ENCODE data around the gene EFNA5.

- TF ChIP-seq CTCF (IDR thresholded peaks at IDR 0.05 in 2 of 3, conservative IDR thresholded peaks at IDR 0.05 in 1 of 3; ENCODE audit: borderline replicate concordance in 1 of 3, insufficient read depth in 1 of 3, low read depth in 2 of 3, low read length in 2 of 3) = no peak
- TF ChIP-seq ZBTB33 (IDR thresholded peaks at IDR 0.05; ENCODE audit: extremely low read depth, insufficient replicate concordance, low read length) = no peak
- TF ChIP-seq POLR2AphosphoS5 (IDR thresholded peaks at IDR 0.05; ENCODE audit: low read depth, low read length) = no peak
- TF ChIP-seq POLR2A (IDR thresholded peaks at IDR 0.05; ENCODE audit: borderline replicate concordance, extremely low read depth, insufficient read depth, insufficient read length) = no peak
- no peak for TF ChIP-seq YY1 (IDR thresholded peaks at IDR 0.05; ENCODE audit: extremely low read depth, insufficient replicate concordance, low read depth, low read length)
These were observed 267.3 kb downstream of the EFNA5 start for GRCh38 chr5:107403228-107403953.
